ENCODE results near the gene KCNK17. TPM values are rescaled to one million over a fixed set of nuclear protein-coding genes. Genes with fewer than 3 reads are reported as not detected.

The KCNK17 gene
- total RNA-seq, 1 experiment from 2014 or later, result not detected

DNA sequence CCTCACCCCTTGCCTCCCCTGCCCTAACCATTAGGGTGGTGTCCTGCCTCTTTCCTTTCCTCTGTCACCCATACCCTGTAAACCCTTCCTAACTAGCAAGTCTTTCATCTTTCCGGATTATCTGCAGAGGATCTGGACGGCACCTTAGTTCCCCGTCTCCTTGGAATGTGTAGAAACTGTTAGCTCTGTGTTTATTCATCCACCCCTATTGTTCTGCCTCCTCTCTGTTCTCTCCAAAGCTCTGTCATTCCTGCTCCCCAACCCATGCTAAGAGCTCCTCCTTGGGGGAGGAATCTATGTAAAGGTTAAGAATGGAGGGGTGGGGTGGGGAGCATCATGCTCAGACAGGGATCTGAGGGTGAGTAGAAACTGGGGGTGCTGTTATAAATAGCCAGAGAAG lies 45.5 kb downstream of the KCNK17 start:
- Histone ChIP-seq H3K9me3 (ENCODE audit: control insufficient read depth, insufficient read depth, low read depth, low read length) (no peaks in the 10 kb centered on the region), H3K27me3 (ENCODE audit: control insufficient read depth, insufficient read depth, low read length) (no peaks in the 10 kb centered on the region), H3K4me3 (ENCODE audit: low read depth in 2 of 2, low read length in 2 of 2) (no peak overlapping the region), H3K36me3 (ENCODE audit: control insufficient read depth, insufficient read depth, low read length) (no peaks in the 10 kb centered on the region), H3K27ac (ENCODE audit: low read length) (no peak overlapping the region), H3K4me1 (ENCODE audit: control insufficient read depth, insufficient read depth, low read length) (no peaks in the 10 kb centered on the region)
- DNase-seq (ENCODE audit: low read depth, low spot score) (no peak), ATAC-seq (no peak)
- ChIA-PET POLR2A (no interaction called here), CTCF (no interaction called here)
- TF ChIP-seq SIN3A (IDR thresholded peaks at IDR 0.05; ENCODE audit: borderline replicate concordance, insufficient read depth, low read depth, low read length) (no peak), TCF7L2 (IDR thresholded peaks at IDR 0.05; ENCODE audit: low read depth, low read length) (no peak), POLR2AphosphoS5 (IDR thresholded peaks at IDR 0.05; ENCODE audit: low read depth, low read length) (no peak)
- TF ChIP-seq, protein P1, sequence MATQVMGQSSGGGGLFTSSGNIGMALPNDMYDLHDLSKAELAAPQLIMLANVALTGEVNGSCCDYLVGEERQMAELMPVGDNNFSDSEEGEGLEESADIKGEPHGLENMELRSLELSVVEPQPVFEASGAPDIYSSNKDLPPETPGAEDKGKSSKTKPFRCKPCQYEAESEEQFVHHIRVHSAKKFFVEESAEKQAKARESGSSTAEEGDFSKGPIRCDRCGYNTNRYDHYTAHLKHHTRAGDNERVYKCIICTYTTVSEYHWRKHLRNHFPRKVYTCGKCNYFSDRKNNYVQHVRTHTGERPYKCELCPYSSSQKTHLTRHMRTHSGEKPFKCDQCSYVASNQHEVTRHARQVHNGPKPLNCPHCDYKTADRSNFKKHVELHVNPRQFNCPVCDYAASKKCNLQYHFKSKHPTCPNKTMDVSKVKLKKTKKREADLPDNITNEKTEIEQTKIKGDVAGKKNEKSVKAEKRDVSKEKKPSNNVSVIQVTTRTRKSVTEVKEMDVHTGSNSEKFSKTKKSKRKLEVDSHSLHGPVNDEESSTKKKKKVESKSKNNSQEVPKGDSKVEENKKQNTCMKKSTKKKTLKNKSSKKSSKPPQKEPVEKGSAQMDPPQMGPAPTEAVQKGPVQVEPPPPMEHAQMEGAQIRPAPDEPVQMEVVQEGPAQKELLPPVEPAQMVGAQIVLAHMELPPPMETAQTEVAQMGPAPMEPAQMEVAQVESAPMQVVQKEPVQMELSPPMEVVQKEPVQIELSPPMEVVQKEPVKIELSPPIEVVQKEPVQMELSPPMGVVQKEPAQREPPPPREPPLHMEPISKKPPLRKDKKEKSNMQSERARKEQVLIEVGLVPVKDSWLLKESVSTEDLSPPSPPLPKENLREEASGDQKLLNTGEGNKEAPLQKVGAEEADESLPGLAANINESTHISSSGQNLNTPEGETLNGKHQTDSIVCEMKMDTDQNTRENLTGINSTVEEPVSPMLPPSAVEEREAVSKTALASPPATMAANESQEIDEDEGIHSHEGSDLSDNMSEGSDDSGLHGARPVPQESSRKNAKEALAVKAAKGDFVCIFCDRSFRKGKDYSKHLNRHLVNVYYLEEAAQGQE (IDR thresholded peaks at IDR 0.05; ENCODE audit: insufficient read depth in 1 of 2, low read depth in 2 of 2, low read length in 1 of 2), result no peak
- TF ChIP-seq, protein P2, sequence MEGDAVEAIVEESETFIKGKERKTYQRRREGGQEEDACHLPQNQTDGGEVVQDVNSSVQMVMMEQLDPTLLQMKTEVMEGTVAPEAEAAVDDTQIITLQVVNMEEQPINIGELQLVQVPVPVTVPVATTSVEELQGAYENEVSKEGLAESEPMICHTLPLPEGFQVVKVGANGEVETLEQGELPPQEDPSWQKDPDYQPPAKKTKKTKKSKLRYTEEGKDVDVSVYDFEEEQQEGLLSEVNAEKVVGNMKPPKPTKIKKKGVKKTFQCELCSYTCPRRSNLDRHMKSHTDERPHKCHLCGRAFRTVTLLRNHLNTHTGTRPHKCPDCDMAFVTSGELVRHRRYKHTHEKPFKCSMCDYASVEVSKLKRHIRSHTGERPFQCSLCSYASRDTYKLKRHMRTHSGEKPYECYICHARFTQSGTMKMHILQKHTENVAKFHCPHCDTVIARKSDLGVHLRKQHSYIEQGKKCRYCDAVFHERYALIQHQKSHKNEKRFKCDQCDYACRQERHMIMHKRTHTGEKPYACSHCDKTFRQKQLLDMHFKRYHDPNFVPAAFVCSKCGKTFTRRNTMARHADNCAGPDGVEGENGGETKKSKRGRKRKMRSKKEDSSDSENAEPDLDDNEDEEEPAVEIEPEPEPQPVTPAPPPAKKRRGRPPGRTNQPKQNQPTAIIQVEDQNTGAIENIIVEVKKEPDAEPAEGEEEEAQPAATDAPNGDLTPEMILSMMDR (IDR thresholded peaks at IDR 0.05), result no peak
- intact Hi-C loops (cut with micrococcal nuclease; ENCODE audit: unreplicated experiment) (no loop called here), in situ Hi-C loops (cut with HindIII; ENCODE audit: low pct_unique_long_range_greater_than_20kb, low sequenced_read_pairs) (no loop called here)
- BruUV-seq (replicated peaks), result no TSS peak

DNA sequence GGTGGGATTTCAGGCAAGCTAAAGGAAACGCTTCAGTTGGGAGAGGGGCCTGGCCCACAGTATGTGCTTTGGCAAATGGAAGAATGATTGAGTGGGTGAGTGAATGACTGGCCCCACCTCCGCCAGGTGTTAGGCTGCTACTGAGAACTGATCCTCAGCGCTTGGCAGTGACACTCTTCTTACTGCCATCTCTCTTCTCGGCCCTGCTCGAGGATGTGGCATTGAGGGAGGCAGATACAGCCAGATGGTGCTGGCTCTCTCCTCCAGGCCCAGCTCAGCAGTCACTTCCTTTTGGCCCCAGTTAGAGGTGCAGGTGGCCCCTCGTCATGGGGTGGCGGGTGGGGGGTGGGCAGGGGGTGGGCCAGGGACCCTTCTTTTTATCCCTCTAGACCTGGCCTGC lies 46.0 kb downstream of the KCNK17 start:
- in situ Hi-C loops (cut with HindIII; ENCODE audit: low pct_unique_long_range_greater_than_20kb, low sequenced_read_pairs) (no loop called here), intact Hi-C loops (cut with micrococcal nuclease; ENCODE audit: unreplicated experiment) (no loop called here)
- no peak overlapping the region for H3K27ac ChIP-seq (ENCODE audit: low read length)

More for the DNA sequence above, 46.0 kb downstream of the KCNK17 start:
- no peaks in the 10 kb centered on the region for H3K4me1 ChIP-seq (ENCODE audit: control insufficient read depth, insufficient read depth, low read length)
- ATAC-seq (no peak), DNase-seq (ENCODE audit: low read depth, low spot score) (no peak)
- ChIA-PET POLR2A (no interaction called here), CTCF (no interaction called here)
- no peaks in the 10 kb centered on the region; the same call in 1 of the 2 replicates for H3K27me3 ChIP-seq (ENCODE audit: control insufficient read depth, insufficient read depth, low read length)
- H3K36me3 ChIP-seq (ENCODE audit: control insufficient read depth, insufficient read depth, low read length), result no peaks in the 10 kb centered on the region
- H3K9me3 ChIP-seq (ENCODE audit: control insufficient read depth, insufficient read depth, low read depth, low read length), result no peaks in the 10 kb centered on the region
- no TSS peak for BruUV-seq (replicated peaks)
- TF ChIP-seq, protein P1 (IDR thresholded peaks at IDR 0.05; ENCODE audit: insufficient read depth in 1 of 2, low read depth in 2 of 2, low read length in 1 of 2), result no peak
- TF ChIP-seq POLR2AphosphoS5 (IDR thresholded peaks at IDR 0.05; ENCODE audit: low read depth, low read length), result no peak
- TF ChIP-seq, protein P2 (IDR thresholded peaks at IDR 0.05), result no peak
- no peak for TF ChIP-seq TCF7L2 (IDR thresholded peaks at IDR 0.05; ENCODE audit: low read depth, low read length)
- no peak for TF ChIP-seq SIN3A (IDR thresholded peaks at IDR 0.05; ENCODE audit: borderline replicate concordance, insufficient read depth, low read depth, low read length)
- H3K4me3 ChIP-seq (ENCODE audit: low read depth in 2 of 2, low read length in 2 of 2), result no peak overlapping the region

All from Panc1 (cell line).